HG03439 (cell line): ENCODE data around the gene CAB39.
A peak's percentile ranks its signal among the peaks of the same experiment; 100 is the strongest.

ENCODE experiments used
- ATAC-seq: cut with Tn5 transposase; IDR thresholded peaks from one replicate; pipeline ENCODE4 v1.9.1; 2021; ENCODE audit warnings: mild to moderate bottlenecking, moderate library complexity; ENCODE audit not compliant: unreplicated experiment

The CAB39 gene

GRCh38 chr2:230849633-230850357, 137.2 kb downstream of the CAB39 start:
- peak; percentile 55 for ATAC-seq

GRCh38 chr2:230850358-230850658, 137.7 kb downstream of the CAB39 start:
- ATAC-seq: no peak

DNA sequence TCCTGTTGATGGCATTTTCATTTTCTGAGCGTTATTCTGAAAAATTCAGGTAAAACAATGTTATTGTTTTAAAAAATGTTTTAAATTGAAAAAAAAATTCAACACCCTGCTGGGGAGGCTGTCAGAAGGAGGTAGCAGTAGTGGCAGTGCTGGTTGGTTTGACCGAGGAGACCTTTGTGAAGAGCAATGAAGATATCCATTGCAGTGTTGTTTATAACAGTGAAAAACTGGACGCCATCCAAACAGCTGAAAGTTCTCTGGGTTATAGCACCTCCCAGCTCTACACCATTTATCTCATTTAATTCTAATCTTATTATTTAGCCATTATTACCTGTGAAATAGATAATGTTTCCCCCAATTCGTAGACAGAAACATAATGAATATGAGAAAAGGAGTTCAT, 139.5 kb downstream of the CAB39 start:
- no peak for ATAC-seq

DNA sequence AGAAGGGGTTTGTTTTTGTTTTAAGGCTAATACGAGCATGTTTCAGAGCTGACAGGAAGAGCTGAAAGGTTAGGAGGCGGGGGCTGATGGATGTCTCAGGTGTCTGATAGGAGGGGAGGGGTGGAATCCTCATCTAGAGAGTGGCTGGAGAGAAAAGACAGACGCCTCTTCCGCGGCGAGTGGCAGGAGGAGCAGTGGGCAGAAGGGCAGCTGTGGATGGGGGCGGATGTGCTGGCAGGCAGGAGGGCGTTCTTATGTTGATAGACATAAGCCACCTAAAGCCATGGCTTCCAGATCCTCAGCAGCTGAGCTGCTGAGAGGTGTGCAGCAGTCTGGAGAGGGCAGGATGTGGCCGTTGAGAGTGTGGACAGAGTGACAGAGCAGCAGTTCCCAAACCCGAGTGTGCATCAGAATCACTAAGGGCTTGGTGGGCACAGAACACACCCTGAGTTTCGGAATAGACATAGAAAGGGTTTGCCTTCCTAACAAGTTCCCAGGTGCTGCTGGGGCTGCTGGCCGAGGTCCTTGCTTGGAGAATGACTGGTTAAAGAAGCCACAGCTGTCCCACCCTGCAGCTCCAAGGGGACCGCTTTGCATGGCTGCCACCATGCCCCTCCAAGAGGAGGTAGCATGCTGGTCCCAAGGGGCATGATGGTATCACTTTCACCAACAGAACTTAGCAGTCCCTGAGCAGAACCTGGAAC, 149.1 kb downstream of the CAB39 start:
- ATAC-seq: no peak

- ATAC-seq: no peak
These were observed 149.7 kb downstream of the CAB39 start for GRCh38 chr2:230862292-230862691.

DNA sequence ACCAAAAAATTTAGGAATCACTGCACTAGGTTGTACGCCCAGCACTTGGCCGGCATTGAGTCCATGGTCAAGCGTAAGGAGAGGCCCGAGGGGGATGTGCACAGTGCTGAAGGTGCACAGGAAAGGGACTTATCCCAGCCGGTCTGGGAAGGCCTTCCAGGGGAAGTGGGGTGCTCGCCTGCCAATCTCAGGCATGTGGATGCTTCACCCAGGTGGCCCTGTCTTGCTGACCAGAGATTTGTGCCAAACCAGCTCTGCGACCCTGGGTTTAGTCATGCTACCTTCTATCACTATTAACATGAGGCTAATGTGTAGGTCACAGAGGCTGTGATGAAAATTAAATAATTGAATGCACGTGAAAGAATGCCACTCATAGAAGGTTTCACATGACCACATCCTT, 150.4 kb downstream of the CAB39 start:
- ATAC-seq: no peak

GRCh38 chr2:230863442-230864121, 150.9 kb downstream of the CAB39 start:
- ATAC-seq: no peak

GRCh38 chr2:230864122-230864604, 151.5 kb downstream of the CAB39 start:
- ATAC-seq: no peak

GRCh38 chr2:230864605-230865306, 152.1 kb downstream of the CAB39 start, which contains the start of gene ITM2C:
ITM2C (plus strand) TSS chr2:230864942; CDS start chr2:230865026, 84 bp downstream.
- peak; percentile 62 for ATAC-seq

GRCh38 chr2:230865307-230865765, 152.7 kb downstream of the CAB39 start:
- ATAC-seq: no peak

- ATAC-seq: no peak
These were observed 153.4 kb downstream of the CAB39 start for GRCh38 chr2:230865766-230866755.

GRCh38 chr2:230866756-230867523, 154.3 kb downstream of the CAB39 start:
- no peak for ATAC-seq

- ATAC-seq: no peak
These were observed 155.7 kb downstream of the CAB39 start for GRCh38 chr2:230868161-230868946.

- ATAC-seq: no peak
These were observed 156.6 kb downstream of the CAB39 start for GRCh38 chr2:230868947-230869913.

DNA sequence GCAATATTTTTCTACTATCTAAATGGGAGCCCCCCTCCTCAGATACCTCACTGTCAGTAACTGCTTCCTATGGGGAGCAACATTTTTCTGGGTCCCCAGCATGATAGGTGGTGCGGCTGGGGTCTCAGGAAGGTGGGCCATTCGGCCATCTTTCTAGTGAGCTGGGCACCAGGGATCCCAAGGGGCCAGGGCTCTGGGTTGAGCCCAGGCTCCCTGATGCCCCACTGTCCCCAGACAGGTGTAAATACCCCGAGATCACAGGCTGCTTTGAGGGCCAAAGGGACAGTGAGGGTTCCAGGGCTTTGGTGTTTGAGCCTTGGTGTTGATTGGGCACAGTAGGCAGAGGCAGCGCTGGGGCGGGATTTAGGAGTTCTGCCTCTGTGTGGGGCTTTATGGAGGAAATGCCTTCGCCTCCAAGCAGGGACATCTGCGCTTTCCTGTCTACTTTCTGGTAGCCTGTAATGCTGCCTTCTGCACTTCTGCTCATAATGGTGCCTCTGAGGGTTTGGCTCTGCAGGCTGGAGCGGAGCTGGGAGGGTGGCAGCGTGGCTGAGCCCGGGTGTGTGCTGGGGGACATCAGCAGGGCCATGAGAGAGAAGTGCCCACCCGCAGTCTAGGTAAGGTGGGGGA, 157.4 kb downstream of the CAB39 start:
- ATAC-seq: no peak
